Peyer's patch (tissue), 4 donors: Measurements from ENCODE around the gene TMEM132A. TPM values are rescaled to one million over a fixed set of nuclear protein-coding genes. Genes with fewer than 3 reads are reported as not detected.
A peak's percentile ranks its signal among the peaks of the same experiment; 100 is the strongest.

Experiments used
- DNase-seq, 3 donors: peaks; one replicate each; pipeline ENCODE4 v3.0.0-alpha.2; 2017 to 2019
- H3K27ac ChIP-seq, 4 donors: fragments of 200-600 bp; sonication (generic); one replicate each; pipeline ENCODE4 v1.5.1; 2016 to 2019
- H3K27me3 ChIP-seq, 2 donors: fragments of 200-600 bp; sonication (generic); one replicate each; pipeline ENCODE4 v1.5.1; 2019
- H3K36me3 ChIP-seq, 3 donors: fragments of 200-600 bp; sonication (generic); one replicate each; pipeline ENCODE4 v1.5.1; 2016 to 2019
- H3K4me1 ChIP-seq, 4 donors: fragments of 200-600 bp; sonication (generic); one replicate each; pipeline ENCODE4 v1.5.1; 2016 to 2019
- H3K4me3 ChIP-seq, 4 donors: fragments of 200-600 bp; sonication (generic); 1 replicate in 3 of 4; 2 replicates in 1 of 4; pipeline ENCODE4 v1.5.1; 2016 to 2019; ENCODE audit warnings: mild to moderate bottlenecking in 1 of 4
- H3K9me3 ChIP-seq, 4 donors: fragments of 200-600 bp; sonication (generic); one replicate each; pipeline ENCODE4 v1.5.1; 2016 to 2019; ENCODE audit warnings: mild to moderate bottlenecking in 1 of 4
- POLR2A ChIP-seq, 2 donors: fragments of 450-650 bp; IDR thresholded peaks; one replicate each; pipeline ENCODE4 v1.5.1; 2017; ENCODE audit warnings: antibody characterized with exemption in 2 of 2, mild to moderate bottlenecking in 2 of 2, moderate library complexity in 2 of 2
- total RNA-seq, 4 donors: library from RNA; depleted of rRNA; stranded (reverse); fragments of >200 nt; gene quantifications; one replicate each; pipeline ENCODE4 v1.1.0, GENCODE V29; 2016
- TF ChIP-seq, protein P1 (sequence below), 6 experiments: fragments of 450-650 bp in 4 of 6; fragments of 200-600 bp in 2 of 6; sonication (generic) in 1 of 6; IDR thresholded peaks; one replicate each; pipeline ENCODE4 v1.5.1; 2017 to 2019; ENCODE audit warnings: antibody characterized with exemption in 6 of 6, mild to moderate bottlenecking in 3 of 6, moderate library complexity in 1 of 6

The TMEM132A gene
- total RNA-seq, 4 donors from 2014 or later, result 1.6 to 28.9 (median 4.0) TPM

GRCh38 chr11:60919956-60920355, 4.3 kb upstream of the TMEM132A start:
- H3K27ac ChIP-seq, result no peak overlapping the region
- H3K4me3 ChIP-seq, result no peak overlapping the region
- TF ChIP-seq POLR2A (IDR thresholded peaks at IDR 0.05), result no peak
- TF ChIP-seq, protein P1, sequence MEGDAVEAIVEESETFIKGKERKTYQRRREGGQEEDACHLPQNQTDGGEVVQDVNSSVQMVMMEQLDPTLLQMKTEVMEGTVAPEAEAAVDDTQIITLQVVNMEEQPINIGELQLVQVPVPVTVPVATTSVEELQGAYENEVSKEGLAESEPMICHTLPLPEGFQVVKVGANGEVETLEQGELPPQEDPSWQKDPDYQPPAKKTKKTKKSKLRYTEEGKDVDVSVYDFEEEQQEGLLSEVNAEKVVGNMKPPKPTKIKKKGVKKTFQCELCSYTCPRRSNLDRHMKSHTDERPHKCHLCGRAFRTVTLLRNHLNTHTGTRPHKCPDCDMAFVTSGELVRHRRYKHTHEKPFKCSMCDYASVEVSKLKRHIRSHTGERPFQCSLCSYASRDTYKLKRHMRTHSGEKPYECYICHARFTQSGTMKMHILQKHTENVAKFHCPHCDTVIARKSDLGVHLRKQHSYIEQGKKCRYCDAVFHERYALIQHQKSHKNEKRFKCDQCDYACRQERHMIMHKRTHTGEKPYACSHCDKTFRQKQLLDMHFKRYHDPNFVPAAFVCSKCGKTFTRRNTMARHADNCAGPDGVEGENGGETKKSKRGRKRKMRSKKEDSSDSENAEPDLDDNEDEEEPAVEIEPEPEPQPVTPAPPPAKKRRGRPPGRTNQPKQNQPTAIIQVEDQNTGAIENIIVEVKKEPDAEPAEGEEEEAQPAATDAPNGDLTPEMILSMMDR (IDR thresholded peaks at IDR 0.05), result no peak
- H3K36me3 ChIP-seq, result peaks cover 0 to 36% (median 0%) of the 10 kb centered on the region in 3 donors
- peaks cover 0 to 7% of the 10 kb centered on the region in 2 donors for H3K27me3 ChIP-seq
- H3K9me3 ChIP-seq, result no peaks in the 10 kb centered on the region
- no peak for DNase-seq
- peaks cover 5 to 28% (median 17%) of the 10 kb centered on the region in 4 donors for H3K4me1 ChIP-seq

- Histone ChIP-seq H3K27me3 (peaks cover 0 to 10% of the 10 kb centered on the region in 2 donors), H3K4me1 (peaks cover 5 to 28% (median 17%) of the 10 kb centered on the region in 4 donors), H3K27ac (no peak overlapping the region), H3K9me3 (no peaks in the 10 kb centered on the region), H3K36me3 (peaks cover 0 to 36% (median 0%) of the 10 kb centered on the region in 3 donors), H3K4me3 (no peak overlapping the region)
- no peak for DNase-seq
- TF ChIP-seq, protein P1 (IDR thresholded peaks at IDR 0.05), result no peak
- no peak for TF ChIP-seq POLR2A (IDR thresholded peaks at IDR 0.05)
These were observed 3.0 kb upstream of the TMEM132A start for GRCh38 chr11:60921259-60921658.

DNA sequence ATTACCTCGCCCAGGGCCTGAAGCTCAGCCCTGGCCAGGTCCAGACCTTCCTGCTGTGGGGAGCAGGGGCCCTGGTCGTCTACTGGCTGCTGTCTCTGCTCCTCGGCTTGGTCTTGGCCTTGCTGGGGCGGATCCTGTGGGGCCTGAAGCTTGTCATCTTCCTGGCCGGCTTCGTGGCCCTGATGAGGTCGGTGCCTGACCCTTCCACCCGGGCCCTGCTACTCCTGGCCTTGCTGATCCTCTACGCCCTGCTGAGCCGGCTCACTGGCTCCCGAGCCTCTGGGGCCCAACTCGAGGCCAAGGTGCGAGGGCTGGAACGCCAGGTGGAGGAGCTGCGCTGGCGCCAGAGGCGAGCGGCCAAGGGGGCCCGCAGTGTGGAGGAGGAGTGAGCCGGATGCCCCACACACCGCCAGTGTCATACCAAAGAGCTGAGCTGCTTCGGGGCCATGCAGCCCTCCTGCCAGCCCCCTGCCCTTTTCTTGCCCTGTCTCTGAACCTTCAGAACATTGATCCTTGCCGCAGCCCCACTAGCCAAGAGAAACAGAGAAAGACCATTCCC, 2.4 kb upstream of the TMEM132A start:
- peak in 1 of 3 donors; percentile 36 for DNase-seq
- Histone ChIP-seq H3K4me1 (peaks cover 5 to 28% (median 12%) of the 10 kb centered on the region in 4 donors), H3K36me3 (peaks cover 0 to 36% (median 0%) of the 10 kb centered on the region in 3 donors), H3K4me3 (no peak overlapping the region), H3K27ac (no peak overlapping the region), H3K9me3 (no peaks in the 10 kb centered on the region), H3K27me3 (peaks cover 0 to 10% of the 10 kb centered on the region in 2 donors)
- TF ChIP-seq, protein P1 (IDR thresholded peaks at IDR 0.05), result no peak
- TF ChIP-seq POLR2A (IDR thresholded peaks at IDR 0.05), result no peak

GRCh38 chr11:60922906-60923305, 1.4 kb upstream of the TMEM132A start:
- H3K36me3 ChIP-seq, result peaks cover 0 to 36% (median 0%) of the 10 kb centered on the region in 3 donors
- DNase-seq, result peak in 1 of 3 donors; percentile 26
- H3K9me3 ChIP-seq, result no peaks in the 10 kb centered on the region
- H3K27me3 ChIP-seq, result peaks cover 0 to 10% of the 10 kb centered on the region in 2 donors
- H3K4me3 ChIP-seq, result no peak overlapping the region
- peaks cover 5 to 28% (median 12%) of the 10 kb centered on the region in 4 donors for H3K4me1 ChIP-seq
- TF ChIP-seq, protein P1 (IDR thresholded peaks at IDR 0.05), result no peak
- no peak for TF ChIP-seq POLR2A (IDR thresholded peaks at IDR 0.05)
- no peak overlapping the region for H3K27ac ChIP-seq

- H3K4me1 ChIP-seq, result peaks cover 5 to 28% (median 12%) of the 10 kb centered on the region in 4 donors
- no peak for TF ChIP-seq POLR2A (IDR thresholded peaks at IDR 0.05)
- TF ChIP-seq, protein P1 (IDR thresholded peaks at IDR 0.05), result no peak
- peaks cover 0 to 36% (median 0%) of the 10 kb centered on the region in 3 donors for H3K36me3 ChIP-seq
- H3K27me3 ChIP-seq, result peaks cover 0 to 10% of the 10 kb centered on the region in 2 donors
- H3K27ac ChIP-seq, result no peak overlapping the region
- DNase-seq, result peak in 1 of 3 donors; percentile 34
- H3K4me3 ChIP-seq, result no peak overlapping the region
- H3K9me3 ChIP-seq, result no peaks in the 10 kb centered on the region
These were observed 934 bp upstream of the TMEM132A start for GRCh38 chr11:60923326-60923725.
